A549 (cell line): ENCODE measurements around the gene ASPG. TPM values are rescaled to one million over a fixed set of nuclear protein-coding genes. Genes with fewer than 3 reads are reported as not detected.

Source experiments
- ATAC-seq, 2 experiments: fragments of 200-7000 bp in 1 of 2; fragments of >200 bp in 1 of 2; cut with Nextera tagmentation in 1 of 2; cut with Tn5 transposase in 1 of 2; 3 replicates each; pipeline versions ENCODE4 v1.8.0 to v1.9.1; 2018 to 2020; ENCODE audit warnings: mild to moderate bottlenecking in 1 of 2, moderate library complexity in 1 of 2
- CTCF ChIA-PET: fragments of 300-600 bp; sonication (Branson Sonifier 250); formaldehyde crosslinking; extraction: SDS; loops from one replicate; lab custom pipeline; 2021; ENCODE audit warnings: antibody characterized with exemption, inconsistent platforms; lab: Yijun Ruan, JAX
- POLR2A ChIA-PET: fragments of 350-600 bp; formaldehyde crosslinking; extraction: SDS; loops from one replicate; lab custom pipeline; 2021; ENCODE audit warnings: antibody characterized with exemption, inconsistent platforms; lab: Yijun Ruan, JAX
- DNase-seq, 2 experiments: peaks; one replicate each; pipeline versions ENCODE4 v3.0.0 to v3.0.0-alpha.2; 2011 to 2016; ENCODE audit warnings: low read depth in 1 of 2, low spot score in 1 of 2
- FAIRE-seq: peaks from 2 replicates; lab custom pipeline; 2011; peaks lifted over from hg19 to GRCh38; lab: Jason Lieb, UNC
- H3K27ac ChIP-seq, 2 experiments: fragments of >200 bp; sonication (Bioruptor Twin); formaldehyde crosslinking; 3 replicates each; pipeline ENCODE4 v1.5.1; 2016 to 2017
- H3K4me1 ChIP-seq: fragments of >200 bp; sonication (Bioruptor Twin); formaldehyde crosslinking; 3 replicates; pipeline ENCODE4 v1.6.1; 2016
- H3K4me2 ChIP-seq: fragments of >200 bp; sonication (Bioruptor Twin); formaldehyde crosslinking; 3 replicates; pipeline ENCODE4 v1.6.1; 2016
- H3K4me3 ChIP-seq: fragments of >200 bp; sonication (Bioruptor Twin); formaldehyde crosslinking; 3 replicates; pipeline ENCODE4 v1.5.1; 2016
- H3K9me3 ChIP-seq: fragments of >200 bp; sonication (Bioruptor Twin); formaldehyde crosslinking; 3 replicates; pipeline ENCODE4 v1.6.1; 2016
- CBX2 ChIP-seq: fragments of 200-600 bp; sonication (generic); IDR thresholded peaks from 2 replicates; pipeline ENCODE4 v1.6.1; 2016; ENCODE audit warnings: low read depth, mild to moderate bottlenecking, borderline replicate concordance
- CBX8 ChIP-seq: fragments of 200-600 bp; sonication (generic); IDR thresholded peaks from 2 replicates; pipeline ENCODE4 v1.6.1; 2016
- CEBPB ChIP-seq, 2 experiments: fragments of >200 bp in 1 of 2; sonication (Bioruptor Twin) in 1 of 2; formaldehyde crosslinking in 1 of 2; IDR thresholded peaks; 2 replicates each; pipeline ENCODE4 v1.6.1; 2012 to 2016
- CHD4 ChIP-seq: fragments of 200-600 bp; sonication (generic); IDR thresholded peaks from 2 replicates; pipeline ENCODE4 v1.6.1; 2016; ENCODE audit warnings: antibody characterized with exemption, mild to moderate bottlenecking, borderline replicate concordance
- EHMT2 ChIP-seq: fragments of 200-600 bp; sonication (generic); IDR thresholded peaks from 2 replicates; pipeline ENCODE4 v1.6.1; 2016; ENCODE audit warnings: antibody characterized with exemption, low read depth, mild to moderate bottlenecking, moderate library complexity
- HDAC2 ChIP-seq: fragments of 200-600 bp; sonication (generic); IDR thresholded peaks from 2 replicates; pipeline ENCODE4 v1.6.1; 2016
- HOXA7 ChIP-seq: fragments of 250-450 bp; sonication (Bioruptor Pico); IDR thresholded peaks from 2 replicates; pipeline ENCODE4 v1.5.0; 2020; ENCODE audit warnings: mild to moderate bottlenecking, moderate library complexity
- HOXB13 ChIP-seq: fragments of 250-450 bp; sonication (Bioruptor Pico); IDR thresholded peaks from 2 replicates; pipeline ENCODE4 v1.5.0; 2020; ENCODE audit warnings: low read depth, mild to moderate bottlenecking, moderate library complexity
- MAFK ChIP-seq: fragments of 450-650 bp; IDR thresholded peaks from 2 replicates; pipeline ENCODE4 v1.6.1; 2014; ENCODE audit not compliant: partially characterized antibody
- MYC ChIP-seq: IDR thresholded peaks from 2 replicates; pipeline ENCODE4 v1.6.1; 2012; ENCODE audit warnings: mild to moderate bottlenecking, inconsistent platforms, low read length, improper control_type of control experiment, borderline replicate concordance
- NFE2L2 ChIP-seq: fragments of 150-350 bp; conservative IDR thresholded peaks from 2 replicates; pipeline ENCODE4 v1.6.1; 2014; ENCODE audit warnings: low read length
- PHF8 ChIP-seq: fragments of 200-600 bp; sonication (generic); IDR thresholded peaks from 2 replicates; pipeline ENCODE4 v1.6.1; 2016; ENCODE audit warnings: low read depth, mild to moderate bottlenecking, antibody characterized with exemption, moderate library complexity, borderline replicate concordance
- POLR2A ChIP-seq: IDR thresholded peaks from 2 replicates; pipeline ENCODE4 v1.6.1; 2012; ENCODE audit warnings: mild to moderate bottlenecking, low read length
- RFX5 ChIP-seq: fragments of 450-650 bp; IDR thresholded peaks from 2 replicates; pipeline ENCODE4 v1.7.1; 2014; ENCODE audit warnings: antibody characterized with exemption, mild to moderate bottlenecking, moderate library complexity
- ZC3H11A ChIP-seq: fragments of 450-650 bp; IDR thresholded peaks from 2 replicates; pipeline ENCODE4 v1.6.1; 2014; ENCODE audit warnings: antibody characterized with exemption, mild to moderate bottlenecking
- ZNF302 ChIP-seq: fragments of 250-450 bp; sonication (Bioruptor Pico); IDR thresholded peaks from 2 replicates; pipeline ENCODE4 v1.9.0; 2021; ENCODE audit warnings: inconsistent platforms, mild to moderate bottlenecking, moderate library complexity
- ZSCAN20 ChIP-seq: fragments of 250-450 bp; sonication (Bioruptor Pico); IDR thresholded peaks from 2 replicates; pipeline ENCODE4 v1.8.0; 2022; ENCODE audit warnings: mild to moderate bottlenecking, moderate library complexity
- WGBS: methylation state at CpG from one replicate; pipeline ENCODE4 v1.1.6; 2017; ENCODE audit errors: missing lambda C conversion rate; 5-methylcytosine and 5-hydroxymethylcytosine counted together
- polyA plus RNA-seq, 4 experiments: library from polyadenylated mRNA; depleted of rRNA in 3 of 4; stranded (reverse); fragments of >200 nt; fragmentation: RNase III in 1 of 4; extraction: RNeasy Plus Mini Kit Qiagen cat#74134 plus additional on column Dnase treatment in 1 of 4; gene quantifications; 2 replicates in 3 of 4; 3 replicates in 1 of 4; pipeline ENCODE4 v1.2.3, GENCODE V29; 2011 to 2017
- TF ChIP-seq, protein P1 (sequence below): fragments of 150-350 bp; IDR thresholded peaks from 2 replicates; pipeline ENCODE4 v1.6.1; 2014; ENCODE audit warnings: low read depth, mild to moderate bottlenecking, low read length
- TF ChIP-seq, protein P2 (sequence below): IDR thresholded peaks from 2 replicates; pipeline ENCODE4 v1.6.1; 2012
- TF ChIP-seq, protein P3 (sequence below): IDR thresholded peaks from 2 replicates; pipeline ENCODE4 v1.6.1; 2012
- TF ChIP-seq, protein P4 (sequence below): fragments of 250-450 bp; sonication (Bioruptor Pico); IDR thresholded peaks from 2 replicates; pipeline ENCODE4 v1.5.0; 2021; ENCODE audit warnings: mild to moderate bottlenecking, moderate library complexity, borderline replicate concordance

Gene ASPG
- polyA plus RNA-seq, 2 of the 4 experiments (the other 2 are of a cell fraction): not detected

DNA sequence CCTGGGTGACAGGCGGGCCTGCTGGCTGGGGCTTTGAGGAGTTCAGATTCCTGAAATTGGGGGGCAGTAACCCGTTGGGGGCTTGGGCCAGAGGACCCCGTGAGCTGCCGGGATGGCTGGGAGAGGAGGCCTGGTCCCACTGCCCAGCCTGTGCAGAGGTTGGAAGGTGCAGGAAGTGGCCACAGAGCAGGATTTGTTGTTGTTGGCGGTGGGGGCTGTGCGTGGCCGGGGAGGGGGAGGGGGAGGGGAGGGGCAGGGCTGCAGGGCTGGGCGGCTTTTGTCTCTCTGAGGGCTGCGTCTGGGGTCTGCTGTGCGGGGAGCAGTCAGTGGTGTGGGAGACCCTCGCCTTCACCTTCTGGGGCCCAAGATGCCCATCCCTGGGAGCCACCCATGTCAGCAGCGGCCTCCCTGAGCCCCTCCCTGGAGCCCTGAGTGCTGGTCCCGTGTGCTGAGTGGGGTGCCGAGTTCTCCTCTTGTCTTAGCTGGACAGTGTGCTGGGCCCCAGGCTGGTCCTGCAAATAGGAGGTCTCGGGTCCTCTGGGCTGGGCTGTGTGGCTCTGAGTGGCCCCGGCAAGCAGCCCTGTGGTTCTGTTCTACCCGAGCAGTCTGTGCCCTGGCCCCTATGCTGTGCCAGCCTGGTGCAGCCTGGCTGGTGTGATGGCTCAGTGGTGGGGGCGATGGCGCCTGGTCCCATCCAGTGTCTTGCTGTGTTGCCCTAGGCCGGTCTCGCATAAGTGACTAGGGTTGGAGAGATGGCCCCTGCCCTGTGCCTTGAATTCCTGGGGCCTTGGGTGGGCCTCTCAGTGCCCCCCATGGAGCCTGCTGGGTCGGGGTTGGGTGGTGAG is 63.2 kb downstream of the ASPG start (continued):
- no peak for TF ChIP-seq HOXA7 (CRISPR knock-in tag)
- TF ChIP-seq ZSCAN20 (CRISPR knock-in tag): no peak
- TF ChIP-seq EHMT2: no peak
- TF ChIP-seq, protein P1, sequence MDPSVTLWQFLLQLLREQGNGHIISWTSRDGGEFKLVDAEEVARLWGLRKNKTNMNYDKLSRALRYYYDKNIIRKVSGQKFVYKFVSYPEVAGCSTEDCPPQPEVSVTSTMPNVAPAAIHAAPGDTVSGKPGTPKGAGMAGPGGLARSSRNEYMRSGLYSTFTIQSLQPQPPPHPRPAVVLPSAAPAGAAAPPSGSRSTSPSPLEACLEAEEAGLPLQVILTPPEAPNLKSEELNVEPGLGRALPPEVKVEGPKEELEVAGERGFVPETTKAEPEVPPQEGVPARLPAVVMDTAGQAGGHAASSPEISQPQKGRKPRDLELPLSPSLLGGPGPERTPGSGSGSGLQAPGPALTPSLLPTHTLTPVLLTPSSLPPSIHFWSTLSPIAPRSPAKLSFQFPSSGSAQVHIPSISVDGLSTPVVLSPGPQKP: no peak
- TF ChIP-seq CEBPB (IDR thresholded peaks at IDR 0.05): no peak
- TF ChIP-seq CHD4: no peak
- no peak for TF ChIP-seq RFX5
- no peak for TF ChIP-seq MAFK
- TF ChIP-seq, all 56 proteins: peak for 0

DNA sequence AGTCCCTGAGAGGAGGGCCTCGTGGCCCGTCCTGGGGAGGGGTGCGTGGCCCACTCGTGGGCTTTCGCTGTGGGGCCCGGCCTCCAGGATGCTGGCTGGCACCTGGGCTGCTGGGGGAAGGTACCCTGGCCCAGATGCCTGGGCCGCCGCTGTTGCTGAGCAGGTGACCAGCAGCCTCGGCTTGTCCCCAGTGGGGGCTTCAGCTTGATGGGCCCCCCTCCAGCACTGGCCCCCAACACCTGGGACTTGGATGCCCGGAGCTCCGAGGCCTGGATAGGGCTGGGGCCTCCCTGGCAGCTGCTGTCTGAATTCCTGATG is 63.7 kb downstream of the ASPG start:
- POLR2A ChIA-PET: no interaction called here
- peaks cover 8% of the 10 kb centered on the region; the same call in 1 of the 3 replicates for H3K4me1 ChIP-seq
- CTCF ChIA-PET: interaction anchor here (1.0 to 1.5 kb wide), 2 partner anchors 9 to 401 kb away, joined by 3 to 4 read pairs; no protein-coding TSS in a partner anchor
- no peaks in the 10 kb centered on the region for H3K9me3 ChIP-seq
- ATAC-seq (no peak), FAIRE-seq (no peak), DNase-seq (no peak)
- no peak overlapping the region for H3K4me3 ChIP-seq
- TF ChIP-seq ZC3H11A (no peak), ZNF302 (CRISPR knock-in tag) (no peak), POLR2A (no peak), CBX8 (no peak), ZSCAN20 (CRISPR knock-in tag) (no peak), CBX2 (no peak), HDAC2 (no peak), NFE2L2 (no peak), MYC (no peak), CEBPB (IDR thresholded peaks at IDR 0.05) (no peak), PHF8 (no peak), HOXB13 (no peak)
- TF ChIP-seq, protein P1: no peak
- TF ChIP-seq, protein P2, sequence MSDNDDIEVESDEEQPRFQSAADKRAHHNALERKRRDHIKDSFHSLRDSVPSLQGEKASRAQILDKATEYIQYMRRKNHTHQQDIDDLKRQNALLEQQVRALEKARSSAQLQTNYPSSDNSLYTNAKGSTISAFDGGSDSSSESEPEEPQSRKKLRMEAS: no peak
- TF ChIP-seq, protein P3, sequence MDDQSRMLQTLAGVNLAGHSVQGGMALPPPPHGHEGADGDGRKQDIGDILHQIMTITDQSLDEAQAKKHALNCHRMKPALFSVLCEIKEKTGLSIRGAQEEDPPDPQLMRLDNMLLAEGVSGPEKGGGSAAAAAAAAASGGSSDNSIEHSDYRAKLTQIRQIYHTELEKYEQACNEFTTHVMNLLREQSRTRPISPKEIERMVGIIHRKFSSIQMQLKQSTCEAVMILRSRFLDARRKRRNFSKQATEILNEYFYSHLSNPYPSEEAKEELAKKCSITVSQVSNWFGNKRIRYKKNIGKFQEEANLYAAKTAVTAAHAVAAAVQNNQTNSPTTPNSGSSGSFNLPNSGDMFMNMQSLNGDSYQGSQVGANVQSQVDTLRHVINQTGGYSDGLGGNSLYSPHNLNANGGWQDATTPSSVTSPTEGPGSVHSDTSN: no peak
- TF ChIP-seq, protein P4, sequence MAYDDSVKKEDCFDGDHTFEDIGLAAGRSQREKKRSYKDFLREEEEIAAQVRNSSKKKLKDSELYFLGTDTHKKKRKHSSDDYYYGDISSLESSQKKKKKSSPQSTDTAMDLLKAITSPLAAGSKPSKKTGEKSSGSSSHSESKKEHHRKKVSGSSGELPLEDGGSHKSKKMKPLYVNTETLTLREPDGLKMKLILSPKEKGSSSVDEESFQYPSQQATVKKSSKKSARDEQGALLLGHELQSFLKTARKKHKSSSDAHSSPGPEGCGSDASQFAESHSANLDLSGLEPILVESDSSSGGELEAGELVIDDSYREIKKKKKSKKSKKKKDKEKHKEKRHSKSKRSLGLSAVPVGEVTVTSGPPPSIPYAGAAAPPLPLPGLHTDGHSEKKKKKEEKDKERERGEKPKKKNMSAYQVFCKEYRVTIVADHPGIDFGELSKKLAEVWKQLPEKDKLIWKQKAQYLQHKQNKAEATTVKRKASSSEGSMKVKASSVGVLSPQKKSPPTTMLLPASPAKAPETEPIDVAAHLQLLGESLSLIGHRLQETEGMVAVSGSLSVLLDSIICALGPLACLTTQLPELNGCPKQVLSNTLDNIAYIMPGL (CRISPR knock-in tag): no peak
- 100% methylated on average over 2 of the region's 11 CpGs for WGBS
- no peak overlapping the region for H3K4me2 ChIP-seq
- peak overlapping the region in 1 of 2 experiments; percentile 78; a peak in 3 of 6 replicates for H3K27ac ChIP-seq
